HepG2 (cell line): ENCODE results near the gene SEMA3B. TPM values are rescaled to one million over a fixed set of nuclear protein-coding genes. Genes with fewer than 3 reads are reported as not detected.

Source experiments
- ATF7-NPFF ChIP-seq: sonication (generic); formaldehyde crosslinking; IDR thresholded peaks from 2 replicates; pipeline ENCODE4 v1.8.1; 2023; ENCODE audit warnings: mild to moderate bottlenecking, low read depth, missing genetic modification reagents, moderate library complexity
- HNF4G ChIP-seq, 2 experiments: sonication (generic) in 1 of 2; formaldehyde crosslinking in 1 of 2; IDR thresholded peaks; 2 replicates each; pipeline versions ENCODE4 v1.4.0 to v1.6.1; 2011 to 2020; ENCODE audit warnings: borderline replicate concordance in 2 of 2, low read depth in 2 of 2, mild to moderate bottlenecking in 2 of 2, low read length in 1 of 2, missing genetic modification reagents in 1 of 2, moderate library complexity in 1 of 2
- MTF2 ChIP-seq: sonication (generic); formaldehyde crosslinking; IDR thresholded peaks from 2 replicates; pipeline ENCODE4 v1.5.0; 2020; ENCODE audit warnings: missing genetic modification reagents, borderline replicate concordance
- ONECUT2 ChIP-seq: sonication (generic); formaldehyde crosslinking; IDR thresholded peaks from 2 replicates; pipeline ENCODE4 v1.4.0; 2020; ENCODE audit warnings: missing genetic modification reagents
- PHB2 ChIP-seq: fragments of 450-650 bp; IDR thresholded peaks from 2 replicates; pipeline ENCODE4 v1.6.1; 2018; ENCODE audit not compliant: partially characterized antibody
- TBX3 ChIP-seq: fragments of 450-650 bp; IDR thresholded peaks from 2 replicates; pipeline ENCODE4 v1.6.1; 2017; ENCODE audit warnings: antibody characterized with exemption, mild to moderate bottlenecking, inconsistent platforms, borderline replicate concordance
- WIZ ChIP-seq: sonication (generic); formaldehyde crosslinking; IDR thresholded peaks from 2 replicates; pipeline ENCODE4 v1.5.1; 2020; ENCODE audit warnings: mild to moderate bottlenecking, missing genetic modification reagents
- ZBTB1 ChIP-seq: sonication (generic); formaldehyde crosslinking; IDR thresholded peaks from 2 replicates; pipeline ENCODE4 v1.4.0; 2020; ENCODE audit warnings: missing genetic modification reagents, borderline replicate concordance
- ZBTB20 ChIP-seq: sonication (generic); formaldehyde crosslinking; IDR thresholded peaks from 2 replicates; pipeline ENCODE4 v1.8.1; 2023; ENCODE audit warnings: missing genetic modification reagents, low read depth, mild to moderate bottlenecking, borderline replicate concordance
- ZFY ChIP-seq: sonication (generic); formaldehyde crosslinking; IDR thresholded peaks from 2 replicates; pipeline ENCODE4 v1.4.0; 2020; ENCODE audit warnings: missing genetic modification reagents
- ZNF292 ChIP-seq: sonication (generic); formaldehyde crosslinking; IDR thresholded peaks from 2 replicates; pipeline ENCODE4 v1.8.1; 2022; ENCODE audit warnings: mild to moderate bottlenecking, low read depth, missing genetic modification reagents, borderline replicate concordance
- ZNF605 ChIP-seq: sonication (generic); formaldehyde crosslinking; IDR thresholded peaks from 2 replicates; pipeline ENCODE4 v1.8.0; 2022; ENCODE audit warnings: mild to moderate bottlenecking, missing genetic modification reagents
- ZNF619 ChIP-seq: sonication (generic); formaldehyde crosslinking; IDR thresholded peaks from 2 replicates; pipeline ENCODE4 v1.4.0; 2020; ENCODE audit warnings: mild to moderate bottlenecking, missing genetic modification reagents
- ZNF891 ChIP-seq: sonication (generic); formaldehyde crosslinking; IDR thresholded peaks from 2 replicates; pipeline ENCODE4 v1.5.0; 2020; ENCODE audit warnings: mild to moderate bottlenecking, missing genetic modification reagents
- polyA plus RNA-seq, 8 experiments: library from polyadenylated mRNA; depleted of rRNA in 3 of 8; stranded (reverse) in 7 of 8; unstranded in 1 of 8; fragments of >200 nt; fragmentation: Illumina TruSeq in 4 of 8; extraction: Trizol in 4 of 8; gene quantifications; 2 replicates each; pipeline versions ENCODE4 v1.2.1 to v1.2.3, GENCODE V29; 2011 to 2016; ENCODE audit warnings: low read depth in 4 of 8, missing spikeins in 1 of 8, mixed read lengths in 1 of 8; ENCODE audit not compliant: insufficient read depth in 1 of 8
- total RNA-seq, 5 experiments: library from RNA; depleted of rRNA; stranded (reverse); fragments of >200 nt; fragmentation: Illumina TruSeq; extraction: Trizol; gene quantifications; 2 replicates each; pipeline ENCODE4 v1.2.3, GENCODE V29; 2016; ENCODE audit warnings: low read depth in 1 of 5
- TF ChIP-seq, protein P1 (sequence below): sonication (generic); formaldehyde crosslinking; IDR thresholded peaks from 2 replicates; pipeline ENCODE4 v1.4.0; 2020; ENCODE audit warnings: missing genetic modification reagents
- TF ChIP-seq, protein P2 (sequence below): sonication (generic); formaldehyde crosslinking; IDR thresholded peaks from 2 replicates; pipeline ENCODE4 v1.8.1; 2023; ENCODE audit warnings: mild to moderate bottlenecking, missing genetic modification reagents
- TF ChIP-seq, protein P3 (sequence below): sonication (generic); IDR thresholded peaks from 2 replicates; pipeline ENCODE4 v1.6.1; 2016; ENCODE audit warnings: low read depth, borderline replicate concordance
- TF ChIP-seq, protein P4 (sequence below): sonication (generic); formaldehyde crosslinking; IDR thresholded peaks from 2 replicates; pipeline ENCODE4 v1.9.0; 2021; ENCODE audit warnings: missing genetic modification reagents, mild to moderate bottlenecking, borderline replicate concordance
- TF ChIP-seq, protein P5 (sequence below): sonication (generic); formaldehyde crosslinking; IDR thresholded peaks from 2 replicates; pipeline ENCODE4 v1.4.0; 2020; ENCODE audit warnings: missing genetic modification reagents; ENCODE audit errors: not compliant biosample characterization

Gene SEMA3B
- total and polyA plus RNA-seq, 2 of the 13 experiments (the other 11 are each of a cell fraction or from before 2014, with no cell fraction given) = 93.2 to 158 TPM

DNA sequence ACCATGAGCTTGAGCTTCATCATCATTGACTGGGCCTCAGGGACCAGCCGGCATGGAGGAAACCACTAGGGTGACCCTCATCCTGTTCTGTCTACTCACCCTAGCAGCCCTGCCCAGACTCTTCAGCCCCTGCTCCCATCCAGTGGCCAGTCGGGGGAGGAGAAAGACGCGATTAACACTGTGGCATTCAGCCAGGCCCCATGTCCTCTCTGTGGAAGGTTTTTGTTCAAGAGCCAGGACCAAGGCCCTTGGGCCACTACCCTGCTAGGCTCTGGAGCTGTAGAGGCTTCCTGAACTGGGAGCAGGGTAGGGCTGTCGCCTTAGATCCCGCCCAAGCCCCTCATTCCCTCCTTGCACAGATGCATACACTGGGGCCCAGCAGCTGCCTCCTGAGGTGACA is 48.8 kb upstream of the SEMA3B start (continued):
- TF ChIP-seq, protein P1, sequence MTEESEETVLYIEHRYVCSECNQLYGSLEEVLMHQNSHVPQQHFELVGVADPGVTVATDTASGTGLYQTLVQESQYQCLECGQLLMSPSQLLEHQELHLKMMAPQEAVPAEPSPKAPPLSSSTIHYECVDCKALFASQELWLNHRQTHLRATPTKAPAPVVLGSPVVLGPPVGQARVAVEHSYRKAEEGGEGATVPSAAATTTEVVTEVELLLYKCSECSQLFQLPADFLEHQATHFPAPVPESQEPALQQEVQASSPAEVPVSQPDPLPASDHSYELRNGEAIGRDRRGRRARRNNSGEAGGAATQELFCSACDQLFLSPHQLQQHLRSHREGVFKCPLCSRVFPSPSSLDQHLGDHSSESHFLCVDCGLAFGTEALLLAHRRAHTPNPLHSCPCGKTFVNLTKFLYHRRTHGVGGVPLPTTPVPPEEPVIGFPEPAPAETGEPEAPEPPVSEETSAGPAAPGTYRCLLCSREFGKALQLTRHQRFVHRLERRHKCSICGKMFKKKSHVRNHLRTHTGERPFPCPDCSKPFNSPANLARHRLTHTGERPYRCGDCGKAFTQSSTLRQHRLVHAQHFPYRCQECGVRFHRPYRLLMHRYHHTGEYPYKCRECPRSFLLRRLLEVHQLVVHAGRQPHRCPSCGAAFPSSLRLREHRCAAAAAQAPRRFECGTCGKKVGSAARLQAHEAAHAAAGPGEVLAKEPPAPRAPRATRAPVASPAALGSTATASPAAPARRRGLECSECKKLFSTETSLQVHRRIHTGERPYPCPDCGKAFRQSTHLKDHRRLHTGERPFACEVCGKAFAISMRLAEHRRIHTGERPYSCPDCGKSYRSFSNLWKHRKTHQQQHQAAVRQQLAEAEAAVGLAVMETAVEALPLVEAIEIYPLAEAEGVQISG (CRISPR knock-in tag) = peak; percentile 26; the same call in 1 of the 2 replicates
- TF ChIP-seq ZNF605 (0 out of 2 replicates have a peak, but pooled peaks have one; percentile 5), ZNF619 (CRISPR knock-in tag) (no peak), ZBTB1 (CRISPR knock-in tag) (no peak), ONECUT2 (CRISPR knock-in tag) (no peak), HNF4G (IDR thresholded peaks at IDR 0.05; ENCODE audit: borderline replicate concordance, low read depth, low read length) (no peak), HNF4G (CRISPR knock-in tag; IDR thresholded peaks at IDR 0.05; ENCODE audit: borderline replicate concordance, low read depth) (no peak), TBX3 (no peak), ZBTB20 (no peak), PHB2 (no peak), ATF7-NPFF (CRISPR knock-in tag) (no peak), MTF2 (no peak), ZNF292 (CRISPR knock-in tag) (no peak), ZNF891 (CRISPR knock-in tag) (peak; percentile 14; the same call in 1 of the 2 replicates), WIZ (CRISPR knock-in tag) (no peak), ZFY (peak; percentile 28; the same call in 1 of the 2 replicates)
- TF ChIP-seq, protein P2, sequence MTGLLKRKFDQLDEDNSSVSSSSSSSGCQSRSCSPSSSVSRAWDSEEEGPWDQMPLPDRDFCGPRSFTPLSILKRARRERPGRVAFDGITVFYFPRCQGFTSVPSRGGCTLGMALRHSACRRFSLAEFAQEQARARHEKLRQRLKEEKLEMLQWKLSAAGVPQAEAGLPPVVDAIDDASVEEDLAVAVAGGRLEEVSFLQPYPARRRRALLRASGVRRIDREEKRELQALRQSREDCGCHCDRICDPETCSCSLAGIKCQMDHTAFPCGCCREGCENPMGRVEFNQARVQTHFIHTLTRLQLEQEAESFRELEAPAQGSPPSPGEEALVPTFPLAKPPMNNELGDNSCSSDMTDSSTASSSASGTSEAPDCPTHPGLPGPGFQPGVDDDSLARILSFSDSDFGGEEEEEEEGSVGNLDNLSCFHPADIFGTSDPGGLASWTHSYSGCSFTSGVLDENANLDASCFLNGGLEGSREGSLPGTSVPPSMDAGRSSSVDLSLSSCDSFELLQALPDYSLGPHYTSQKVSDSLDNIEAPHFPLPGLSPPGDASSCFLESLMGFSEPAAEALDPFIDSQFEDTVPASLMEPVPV (CRISPR knock-in tag) = no peak
- TF ChIP-seq, protein P3, sequence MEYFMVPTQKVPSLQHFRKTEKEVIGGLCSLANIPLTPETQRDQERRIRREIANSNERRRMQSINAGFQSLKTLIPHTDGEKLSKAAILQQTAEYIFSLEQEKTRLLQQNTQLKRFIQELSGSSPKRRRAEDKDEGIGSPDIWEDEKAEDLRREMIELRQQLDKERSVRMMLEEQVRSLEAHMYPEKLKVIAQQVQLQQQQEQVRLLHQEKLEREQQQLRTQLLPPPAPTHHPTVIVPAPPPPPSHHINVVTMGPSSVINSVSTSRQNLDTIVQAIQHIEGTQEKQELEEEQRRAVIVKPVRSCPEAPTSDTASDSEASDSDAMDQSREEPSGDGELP = no peak
- TF ChIP-seq, protein P4, sequence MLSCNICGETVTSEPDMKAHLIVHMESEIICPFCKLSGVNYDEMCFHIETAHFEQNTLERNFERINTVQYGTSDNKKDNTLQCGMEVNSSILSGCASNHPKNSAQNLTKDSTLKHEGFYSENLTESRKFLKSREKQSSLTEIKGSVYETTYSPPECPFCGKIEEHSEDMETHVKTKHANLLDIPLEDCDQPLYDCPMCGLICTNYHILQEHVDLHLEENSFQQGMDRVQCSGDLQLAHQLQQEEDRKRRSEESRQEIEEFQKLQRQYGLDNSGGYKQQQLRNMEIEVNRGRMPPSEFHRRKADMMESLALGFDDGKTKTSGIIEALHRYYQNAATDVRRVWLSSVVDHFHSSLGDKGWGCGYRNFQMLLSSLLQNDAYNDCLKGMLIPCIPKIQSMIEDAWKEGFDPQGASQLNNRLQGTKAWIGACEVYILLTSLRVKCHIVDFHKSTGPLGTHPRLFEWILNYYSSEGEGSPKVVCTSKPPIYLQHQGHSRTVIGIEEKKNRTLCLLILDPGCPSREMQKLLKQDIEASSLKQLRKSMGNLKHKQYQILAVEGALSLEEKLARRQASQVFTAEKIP = no peak
- TF ChIP-seq, protein P5, sequence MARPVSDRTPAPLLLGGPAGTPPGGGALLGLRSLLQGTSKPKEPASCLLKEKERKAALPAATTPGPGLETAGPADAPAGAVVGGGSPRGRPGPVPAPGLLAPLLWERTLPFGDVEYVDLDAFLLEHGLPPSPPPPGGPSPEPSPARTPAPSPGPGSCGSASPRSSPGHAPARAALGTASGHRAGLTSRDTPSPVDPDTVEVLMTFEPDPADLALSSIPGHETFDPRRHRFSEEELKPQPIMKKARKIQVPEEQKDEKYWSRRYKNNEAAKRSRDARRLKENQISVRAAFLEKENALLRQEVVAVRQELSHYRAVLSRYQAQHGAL (CRISPR knock-in tag) = no peak
